ENCODE data around the gene NUDT22. TPM values are rescaled to one million over a fixed set of nuclear protein-coding genes. Genes with fewer than 3 reads are reported as not detected.

The NUDT22 gene
- polyA plus RNA-seq, 2 of the 4 experiments (the other 2 are of a cell fraction), result 21.5 to 33.2 TPM

DNA sequence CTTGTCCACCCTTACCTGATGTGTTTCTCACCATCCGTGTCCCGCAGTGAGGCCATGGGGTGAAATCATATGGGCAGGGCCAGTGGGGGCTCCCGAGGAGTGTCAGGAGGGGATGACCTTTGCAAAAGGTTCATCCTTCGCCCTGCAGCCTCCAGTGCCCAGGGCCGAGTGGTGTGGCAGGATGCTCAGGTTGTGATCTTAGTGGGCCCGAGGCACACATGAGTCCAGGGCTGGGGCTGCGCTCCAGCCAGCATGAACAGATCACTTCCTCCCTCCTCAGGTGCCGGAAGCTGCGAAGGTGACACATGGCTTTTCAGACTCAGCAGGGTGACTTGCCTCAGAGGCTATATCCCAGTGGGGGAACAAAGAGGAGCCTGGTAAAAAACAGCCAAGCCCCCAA lies 12.0 kb downstream of the NUDT22 start:
- WGBS (ENCODE audit: missing lambda C conversion rate), result 95% methylated on average over 8 of the region's 9 CpGs
- Histone ChIP-seq H3K9me3 (no peaks in the 10 kb centered on the region), H3K4me1 (peaks cover 32% of the 10 kb centered on the region), H3K27ac (no peak overlapping the region), H3K4me2 (no peak overlapping the region), H3K4me3 (no peak overlapping the region)
- ATAC-seq, result no peak
- no peak for FAIRE-seq
- CTCF ChIA-PET, result interaction anchor here (1.7 to 3.0 kb wide), 3 partner anchors 11 to 67 kb away, joined by 6 to 14 read pairs (median 12); partner anchors contain the start of genes NUDT22, PLCB3 and TRPT1
- POLR2A ChIA-PET, result interaction anchor here (0.8 to 1.5 kb wide), 2 partner anchors 9 to 12 kb away, joined by 3 to 4 read pairs; partner anchors contain the start of genes NUDT22 and TRPT1
- TF ChIP-seq FOSB (CRISPR knock-in tag; IDR thresholded peaks at IDR 0.05) (no peak), BHLHE40 (IDR thresholded peaks at IDR 0.05; ENCODE audit: low read depth, low read length) (no peak), USF2 (IDR thresholded peaks at IDR 0.05) (no peak), CBX2 (IDR thresholded peaks at IDR 0.05; ENCODE audit: borderline replicate concordance, low read depth) (no peak), HOXB5 (CRISPR knock-in tag; IDR thresholded peaks at IDR 0.05) (no peak), ZC3H11A (IDR thresholded peaks at IDR 0.05) (no peak), EP300 (IDR thresholded peaks at IDR 0.05) (no peak), EHF (CRISPR knock-in tag; IDR thresholded peaks at IDR 0.05) (no peak)
- DNase-seq (ENCODE audit: low read depth in 1 of 2, low spot score in 1 of 2), result no peak

DNA sequence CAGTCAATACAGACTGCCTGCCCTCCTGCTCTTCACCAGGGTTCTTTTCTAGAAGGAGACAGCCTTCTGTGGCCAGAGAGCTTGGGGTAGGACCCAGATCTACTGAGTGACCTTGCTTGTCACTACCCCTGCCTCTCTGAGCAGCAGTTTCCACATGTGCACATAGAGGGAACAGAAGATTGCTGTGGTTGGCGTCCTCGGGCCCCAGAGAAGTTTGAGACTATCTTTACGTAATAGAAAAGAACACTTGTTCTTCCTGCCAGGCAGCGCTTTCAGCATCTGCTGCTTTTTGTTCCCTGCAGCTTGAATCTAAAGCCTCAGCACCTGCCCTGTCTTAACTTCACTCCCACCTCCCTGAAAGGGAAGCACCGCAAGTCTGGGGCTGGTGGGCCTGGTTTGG lies 12.9 kb downstream of the NUDT22 start:
- H3K4me3 ChIP-seq, result no peak overlapping the region
- TF ChIP-seq EP300 (IDR thresholded peaks at IDR 0.05) (no peak), ELK1 (IDR thresholded peaks at IDR 0.05; ENCODE audit: low read depth, low read length) (no peak), NFE2L2 (conservative IDR thresholded peaks at IDR 0.05; ENCODE audit: low read length) (no peak), MAZ (IDR thresholded peaks at IDR 0.05; ENCODE audit: borderline replicate concordance, low read depth, low read length) (no peak), RARB (CRISPR knock-in tag; IDR thresholded peaks at IDR 0.05) (no peak), POLR2A (IDR thresholded peaks at IDR 0.05; ENCODE audit: low read length) (no peak), ZC3H11A (IDR thresholded peaks at IDR 0.05) (no peak), HES2 (IDR thresholded peaks at IDR 0.05) (no peak), EHMT2 (IDR thresholded peaks at IDR 0.05; ENCODE audit: low read depth) (no peak), NR3C1 (IDR thresholded peaks at IDR 0.05) (no peak)
- TF ChIP-seq, protein P1, sequence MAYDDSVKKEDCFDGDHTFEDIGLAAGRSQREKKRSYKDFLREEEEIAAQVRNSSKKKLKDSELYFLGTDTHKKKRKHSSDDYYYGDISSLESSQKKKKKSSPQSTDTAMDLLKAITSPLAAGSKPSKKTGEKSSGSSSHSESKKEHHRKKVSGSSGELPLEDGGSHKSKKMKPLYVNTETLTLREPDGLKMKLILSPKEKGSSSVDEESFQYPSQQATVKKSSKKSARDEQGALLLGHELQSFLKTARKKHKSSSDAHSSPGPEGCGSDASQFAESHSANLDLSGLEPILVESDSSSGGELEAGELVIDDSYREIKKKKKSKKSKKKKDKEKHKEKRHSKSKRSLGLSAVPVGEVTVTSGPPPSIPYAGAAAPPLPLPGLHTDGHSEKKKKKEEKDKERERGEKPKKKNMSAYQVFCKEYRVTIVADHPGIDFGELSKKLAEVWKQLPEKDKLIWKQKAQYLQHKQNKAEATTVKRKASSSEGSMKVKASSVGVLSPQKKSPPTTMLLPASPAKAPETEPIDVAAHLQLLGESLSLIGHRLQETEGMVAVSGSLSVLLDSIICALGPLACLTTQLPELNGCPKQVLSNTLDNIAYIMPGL (CRISPR knock-in tag; IDR thresholded peaks at IDR 0.05; ENCODE audit: borderline replicate concordance), result no peak
- POLR2A ChIA-PET, result interaction anchor here (0.8 to 1.5 kb wide), 2 partner anchors 8 to 13 kb away, joined by 3 to 4 read pairs; partner anchors contain the start of genes NUDT22 and TRPT1
- 88% methylated on average over 5 of the region's 5 CpGs for WGBS (ENCODE audit: missing lambda C conversion rate)
- no peak overlapping the region for H3K4me2 ChIP-seq
- no peaks in the 10 kb centered on the region for H3K9me3 ChIP-seq
- DNase-seq (ENCODE audit: low read depth in 1 of 2, low spot score in 1 of 2), result no peak
- peaks cover 37% of the 10 kb centered on the region for H3K4me1 ChIP-seq
- CTCF ChIA-PET, result interaction anchor here (1.1 to 3.0 kb wide), 5 partner anchors 12 to 66 kb away, joined by 4 to 14 read pairs (median 6); partner anchors contain the start of genes NUDT22, PLCB3 and TRPT1
- no peak overlapping the region for H3K27ac ChIP-seq
- FAIRE-seq, result no peak
- no peak for ATAC-seq

GRCh38 chr11:64239662-64240434 lies 13.8 kb downstream of the NUDT22 start:
- Histone ChIP-seq H3K27ac (peak overlapping the region; percentile 88), H3K4me3 (peak overlapping the region; percentile 53), H3K4me2 (peak overlapping the region; percentile 81), H3K9me3 (no peaks in the 10 kb centered on the region), H3K4me1 (peaks cover 45% of the 10 kb centered on the region)
- DNase-seq (ENCODE audit: low read depth in 1 of 2, low spot score in 1 of 2), result no peak
- CTCF ChIA-PET, result interaction anchor here (1.3 to 3.0 kb wide), 4 partner anchors 12 to 54 kb away, joined by 3 to 14 read pairs (median 8); partner anchors contain the start of genes NUDT22, PLCB3, STIP1 and TRPT1
- POLR2A ChIA-PET, result interaction anchor here (0.6 kb wide), 1 partner anchor 12 kb away, joined by 3 read pairs; no protein-coding TSS in a partner anchor
- ATAC-seq, result no peak
- 86% methylated on average over 11 of the region's 11 CpGs for WGBS (ENCODE audit: missing lambda C conversion rate)
- FAIRE-seq, result no peak
- TF ChIP-seq JUN (IDR thresholded peaks at IDR 0.05) (no peak), RFX5 (IDR thresholded peaks at IDR 0.05) (no peak), HES2 (IDR thresholded peaks at IDR 0.05) (no peak), ESRRA (IDR thresholded peaks at IDR 0.05; ENCODE audit: borderline replicate concordance, low read length) (no peak), RARB (CRISPR knock-in tag; IDR thresholded peaks at IDR 0.05) (no peak), NPAS2 (CRISPR knock-in tag; IDR thresholded peaks at IDR 0.05; ENCODE audit: borderline replicate concordance) (no peak), RNF2 (IDR thresholded peaks at IDR 0.05; ENCODE audit: borderline replicate concordance, low read depth) (no peak), HOXA7 (CRISPR knock-in tag; IDR thresholded peaks at IDR 0.05) (no peak), TP53 (CRISPR knock-in tag; IDR thresholded peaks at IDR 0.05) (no peak), CHD4 (IDR thresholded peaks at IDR 0.05; ENCODE audit: borderline replicate concordance) (no peak), RAD21 (conservative IDR thresholded peaks at IDR 0.05 in 1 of 2, IDR thresholded peaks at IDR 0.05 in 1 of 2) (no peak), MYC (IDR thresholded peaks at IDR 0.05; ENCODE audit: borderline replicate concordance, low read length) (no peak), USF2 (IDR thresholded peaks at IDR 0.05) (no peak), EHF (CRISPR knock-in tag; IDR thresholded peaks at IDR 0.05) (no peak)
